Activated naive CD4-positive, alpha-beta T cell treated with anti-CD3 and anti-CD28 coated beads for 36 hours (primary cell): ENCODE measurements around the gene HDAC5. TPM values are rescaled to one million over a fixed set of nuclear protein-coding genes. Genes with fewer than 3 reads are reported as not detected.
"Not testable (repeated sequence)": the region's sequence is repeated elsewhere in the genome, so short reads cannot be mapped to it uniquely, and the experiment has no call there.

Experiments
- CTCF ChIA-PET: fragments of 350-600 bp; sonication (Branson Sonifier 250); formaldehyde crosslinking; loops from one replicate; lab custom pipeline; 2021; ENCODE audit warnings: antibody characterized with exemption; lab: Charles Lee
- DNase-seq: peaks from one replicate; pipeline ENCODE4 v3.0.0-alpha.2; 2020
- H3K27ac Mint-ChIP-seq: one replicate; pipeline ENCODE4 v1.8.0; 2021; ENCODE audit warnings: mild to moderate bottlenecking, mixed read lengths
- H3K27me3 Mint-ChIP-seq: one replicate; pipeline ENCODE4 v1.8.0; 2021; ENCODE audit warnings: low read depth, mixed read lengths
- H3K36me3 Mint-ChIP-seq: one replicate; pipeline ENCODE4 v1.8.0; 2021; ENCODE audit warnings: low read depth, mixed read lengths
- H3K4me1 Mint-ChIP-seq: one replicate; pipeline ENCODE4 v1.8.0; 2021; ENCODE audit warnings: low read depth, mixed read lengths
- H3K4me3 Mint-ChIP-seq: one replicate; pipeline ENCODE4 v1.8.0; 2021; ENCODE audit warnings: mild to moderate bottlenecking, moderate library complexity, mixed read lengths
- H3K9me3 Mint-ChIP-seq: one replicate; pipeline ENCODE4 v1.8.0; 2021; ENCODE audit warnings: mixed read lengths
- intact Hi-C: fragments of 100-400 bp; cut with micrococcal nuclease; formaldehyde crosslinking; loops from one replicate; pipeline ENCODE4 v1.15.1; 2023
- total RNA-seq, 2 experiments: library from RNA; stranded (reverse); gene quantifications; one replicate each; pipeline ENCODE4 v1.2.3, GENCODE V29; 2021

The HDAC5 gene
- total RNA-seq, 2 experiments from 2014 or later: 17.9 to 18.9 TPM

DNA sequence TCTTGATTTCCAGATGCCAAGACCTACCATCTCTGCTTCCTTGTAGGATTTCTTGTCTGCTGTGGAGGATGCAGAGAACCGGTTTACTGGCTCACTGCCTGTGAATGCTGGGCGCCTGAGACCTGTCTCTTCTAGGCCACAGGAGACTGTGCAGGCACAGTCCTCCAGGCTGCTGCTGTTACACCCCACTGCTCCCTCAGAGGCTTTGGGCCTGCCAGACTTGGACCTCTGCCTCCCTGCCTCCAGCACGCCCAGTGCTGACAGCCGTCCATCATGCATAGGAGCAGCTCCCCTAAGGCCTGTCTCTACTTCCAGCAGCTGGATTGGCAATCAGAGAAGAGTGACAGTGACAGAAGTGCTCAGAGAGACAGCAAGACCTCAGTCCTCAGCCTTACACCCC lies 24.4 kb upstream of the HDAC5 start:
- intact Hi-C loops: no loop called here
- Mint-ChIP-seq H3K27me3 (no peaks in the 10 kb centered on the region), H3K27ac (no peak overlapping the region), H3K36me3 (peaks cover 38% of the 10 kb centered on the region), H3K4me1 (no peaks in the 10 kb centered on the region), H3K4me3 (no peak overlapping the region), H3K9me3 (no peaks in the 10 kb centered on the region)
- CTCF ChIA-PET: no interaction called here
- DNase-seq: no peak

DNA sequence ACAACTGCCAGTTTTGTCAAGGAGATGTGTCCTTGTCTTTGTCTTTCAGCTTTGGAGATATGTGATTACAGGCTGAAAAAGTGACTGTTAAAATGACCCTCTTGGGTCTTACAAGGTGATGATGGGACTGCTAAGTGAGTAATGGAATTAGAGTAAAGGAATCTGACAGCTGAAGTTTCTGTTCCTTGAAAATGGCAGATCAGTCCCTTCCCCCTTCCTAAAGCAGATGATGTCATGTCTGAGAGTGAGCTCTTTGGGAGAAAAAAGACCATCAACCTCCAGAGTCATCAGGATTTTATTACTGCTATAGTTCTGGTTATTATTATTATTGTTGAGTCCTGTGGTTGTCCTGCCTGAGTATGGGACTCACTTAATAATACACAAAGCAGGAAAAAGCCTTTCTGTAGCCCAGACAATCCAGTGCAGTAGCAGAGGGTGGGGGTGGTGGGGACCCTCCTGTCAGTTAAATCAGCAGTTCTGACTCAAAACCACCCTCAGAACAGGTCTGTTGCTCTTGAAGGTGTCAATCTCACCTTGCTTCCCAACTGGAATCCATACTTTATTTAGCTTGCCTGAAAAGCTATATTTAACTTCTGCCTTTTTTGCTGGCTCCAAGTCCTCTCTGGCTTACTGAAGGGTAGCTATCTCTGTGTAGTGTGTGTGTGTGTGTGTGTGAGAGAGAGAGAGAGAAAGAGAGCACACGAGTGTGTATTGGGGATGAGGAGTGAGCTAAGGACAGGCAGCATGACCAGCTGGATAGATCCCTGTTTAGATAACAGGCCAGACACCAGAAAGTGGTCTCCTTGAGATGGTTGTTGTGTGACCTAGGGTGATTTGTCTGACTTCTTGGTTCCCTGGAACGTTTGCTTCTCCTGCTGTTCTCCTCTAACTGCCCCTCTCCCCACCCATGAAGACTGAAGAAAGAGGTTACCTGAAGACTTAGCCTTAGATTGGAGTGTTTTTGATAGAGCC lies 23.2 kb upstream of the HDAC5 start:
- CTCF ChIA-PET: interaction anchor here (0.9 kb wide), 1 partner anchor 60 kb away, joined by 3 read pairs; no protein-coding TSS in a partner anchor
- H3K27ac Mint-ChIP-seq: no peak overlapping the region
- H3K4me1 Mint-ChIP-seq: peaks cover 3% of the 10 kb centered on the region
- H3K9me3 Mint-ChIP-seq: no peaks in the 10 kb centered on the region
- no peaks in the 10 kb centered on the region for H3K27me3 Mint-ChIP-seq
- no peak overlapping the region for H3K4me3 Mint-ChIP-seq
- peaks cover 34% of the 10 kb centered on the region for H3K36me3 Mint-ChIP-seq
- intact Hi-C loops: no loop called here
- DNase-seq: no peak

- no peak overlapping the region for H3K4me3 Mint-ChIP-seq
- intact Hi-C loops: loop anchor here (5.0 kb wide), 2 partner anchors 72 to 138 kb away; partner anchors contain the start of gene UBTF
- peaks cover 32% of the 10 kb centered on the region for H3K36me3 Mint-ChIP-seq
- no peak overlapping the region for H3K27ac Mint-ChIP-seq
- CTCF ChIA-PET: interaction anchor here (0.6 kb wide), 1 partner anchor 66 kb away, joined by 3 read pairs; no protein-coding TSS in a partner anchor
- no peaks in the 10 kb centered on the region for H3K9me3 Mint-ChIP-seq
- no peaks in the 10 kb centered on the region for H3K27me3 Mint-ChIP-seq
- peaks cover 6% of the 10 kb centered on the region for H3K4me1 Mint-ChIP-seq
- no peak for DNase-seq
Observed at GRCh38 chr17:44144966-44145739, 21.7 kb upstream of the HDAC5 start.

- not testable (repeated sequence) for H3K4me3 Mint-ChIP-seq, DNase-seq, H3K4me1 Mint-ChIP-seq, H3K27ac Mint-ChIP-seq, H3K9me3 Mint-ChIP-seq, H3K27me3 Mint-ChIP-seq
- intact Hi-C loops: loop anchor here (5.0 kb wide), 2 partner anchors 73 to 137 kb away; partner anchors contain the start of gene UBTF
- CTCF ChIA-PET: interaction anchor here (0.6 to 0.7 kb wide), 3 partner anchors 74 to 202 kb away, joined by 3 to 9 read pairs (median 4); no protein-coding TSS in a partner anchor
- H3K36me3 Mint-ChIP-seq: peaks cover 26% of the 10 kb centered on the region
Observed at GRCh38 chr17:44143921-44144320, 20.5 kb upstream of the HDAC5 start.

DNA sequence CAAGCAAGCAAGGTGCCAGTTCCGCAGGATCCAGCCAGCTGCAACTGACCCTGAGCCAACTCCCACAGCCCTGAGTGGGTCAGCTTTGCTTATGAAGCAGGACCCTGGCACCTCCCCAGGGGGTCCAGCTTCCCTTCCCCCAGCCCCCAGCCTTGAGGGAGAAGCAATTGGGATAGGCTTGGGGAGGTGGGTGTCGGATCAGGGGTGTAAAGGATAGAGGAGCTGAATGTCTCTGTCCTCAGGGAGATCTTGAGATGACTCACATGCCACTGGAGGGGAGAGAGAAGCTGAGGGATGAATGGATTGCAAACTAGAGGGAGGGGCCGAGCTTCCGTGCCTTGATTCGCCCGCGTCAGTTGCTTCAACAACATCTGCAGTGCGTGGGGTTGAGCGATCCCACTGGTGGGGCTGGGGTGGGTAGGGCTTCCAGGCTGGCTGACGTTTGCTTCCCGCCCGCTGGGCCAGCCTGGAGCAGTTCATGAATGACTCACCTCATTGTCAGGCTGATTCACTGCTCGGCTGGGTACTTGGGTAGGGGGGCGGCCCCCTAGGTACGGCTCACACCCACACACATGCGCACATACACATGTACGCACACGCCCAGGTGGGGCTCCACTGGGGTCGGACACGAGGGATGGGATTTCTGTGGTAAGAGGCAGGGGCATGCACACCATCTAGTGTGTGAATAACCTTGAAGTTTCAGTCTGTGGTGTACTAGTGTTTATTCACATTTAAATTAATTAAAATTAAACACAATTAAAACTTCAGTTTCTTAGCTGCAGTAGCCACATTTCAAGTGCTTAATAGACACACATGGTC lies 14.7 kb upstream of the HDAC5 start:
- DNase-seq: peak; percentile 92
- Mint-ChIP-seq H3K9me3 (no peaks in the 10 kb centered on the region), H3K4me3 (peak overlapping the region; percentile 34), H3K27me3 (no peaks in the 10 kb centered on the region), H3K27ac (peak overlapping the region; percentile 30), H3K36me3 (peaks cover 1% of the 10 kb centered on the region), H3K4me1 (peaks cover 22% of the 10 kb centered on the region)
- intact Hi-C loops: loop anchor here (1.0 to 2.0 kb wide), 2 partner anchors 14 to 67 kb away; partner anchors contain the start of gene G6PC3
- CTCF ChIA-PET: interaction anchor here (0.7 to 1.6 kb wide), 9 partner anchors 13 to 194 kb away, joined by 3 to 7 read pairs (median 4); partner anchors contain the start of gene HDAC5

DNA sequence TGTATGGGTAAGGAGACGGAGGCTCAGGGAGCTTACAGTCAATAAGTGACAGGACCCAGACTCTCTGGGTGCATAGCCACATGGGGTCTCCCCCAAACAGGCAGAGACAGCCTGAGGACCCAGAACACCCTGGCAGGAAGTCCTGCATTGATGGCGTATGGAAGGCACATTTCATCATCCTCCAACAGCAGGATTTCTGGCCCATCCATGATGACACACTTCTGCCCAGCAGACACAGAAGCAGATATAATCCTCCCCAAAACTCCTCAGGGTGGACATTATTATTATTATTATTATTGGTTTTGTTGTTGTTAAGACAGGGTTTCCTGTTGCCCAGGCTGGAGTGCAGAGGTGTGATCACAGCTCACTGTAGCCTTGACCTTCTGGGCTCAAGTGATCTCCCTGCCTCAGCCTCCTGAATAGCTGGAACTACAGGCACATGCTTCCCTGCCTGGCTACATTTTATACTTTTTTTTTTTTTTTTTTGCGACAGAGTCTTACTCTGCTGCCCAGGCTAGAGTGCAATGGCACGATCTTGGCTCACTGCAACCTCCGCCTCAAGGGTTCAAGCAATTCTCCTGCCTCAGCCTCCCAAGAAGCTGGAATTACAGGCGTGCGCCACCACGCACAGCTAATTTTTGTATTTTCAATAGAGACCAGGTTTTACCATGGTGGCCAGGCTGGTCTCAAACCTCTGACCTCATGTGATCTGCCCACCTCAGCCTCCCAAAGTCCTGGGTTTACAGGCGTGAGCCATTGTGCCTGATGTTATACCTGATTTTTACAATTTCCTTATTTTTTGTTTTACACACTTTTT lies 11.5 kb upstream of the HDAC5 start:
- H3K4me1 Mint-ChIP-seq: peaks cover 25% of the 10 kb centered on the region
- H3K27me3 Mint-ChIP-seq: no peaks in the 10 kb centered on the region
- no peak overlapping the region for H3K27ac Mint-ChIP-seq
- CTCF ChIA-PET: interaction anchor here (0.6 to 1.5 kb wide), 2 partner anchors 16 to 19 kb away, joined by 5 to 6 read pairs; no protein-coding TSS in a partner anchor
- H3K4me3 Mint-ChIP-seq: no peak overlapping the region
- no peak for DNase-seq
- H3K9me3 Mint-ChIP-seq: no peaks in the 10 kb centered on the region
- intact Hi-C loops: no loop called here
- H3K36me3 Mint-ChIP-seq: no peaks in the 10 kb centered on the region

GRCh38 chr17:44133918-44134476 lies 10.6 kb upstream of the HDAC5 start:
- H3K4me3 Mint-ChIP-seq: no peak overlapping the region
- peaks cover 25% of the 10 kb centered on the region for H3K4me1 Mint-ChIP-seq
- DNase-seq: no peak
- no peaks in the 10 kb centered on the region for H3K9me3 Mint-ChIP-seq
- CTCF ChIA-PET: interaction anchor here (0.6 to 1.5 kb wide), 2 partner anchors 18 to 90 kb away, joined by 3 to 6 read pairs; no protein-coding TSS in a partner anchor
- H3K27me3 Mint-ChIP-seq: no peaks in the 10 kb centered on the region
- no peak overlapping the region for H3K27ac Mint-ChIP-seq
- H3K36me3 Mint-ChIP-seq: no peaks in the 10 kb centered on the region
- intact Hi-C loops: no loop called here

- Mint-ChIP-seq H3K4me3 (no peak overlapping the region), H3K27ac (no peak overlapping the region), H3K9me3 (no peaks in the 10 kb centered on the region), H3K27me3 (no peaks in the 10 kb centered on the region), H3K36me3 (no peaks in the 10 kb centered on the region), H3K4me1 (peaks cover 10% of the 10 kb centered on the region)
- DNase-seq: no peak
- intact Hi-C loops: no loop called here
- CTCF ChIA-PET: interaction anchor here (0.6 to 1.3 kb wide), 2 partner anchors 17 to 36 kb away, joined by 3 to 4 read pairs; no protein-coding TSS in a partner anchor
Observed at GRCh38 chr17:44132275-44132821, 8.9 kb upstream of the HDAC5 start.

GRCh38 chr17:44131372-44131771 lies 7.9 kb upstream of the HDAC5 start:
- H3K4me3 Mint-ChIP-seq, intact Hi-C loops, H3K27ac Mint-ChIP-seq, H3K27me3 Mint-ChIP-seq, CTCF ChIA-PET, H3K36me3 Mint-ChIP-seq, DNase-seq, H3K9me3 Mint-ChIP-seq: not testable (repeated sequence)
- peaks cover 10% of the 10 kb centered on the region for H3K4me1 Mint-ChIP-seq

- peaks cover 10% of the 10 kb centered on the region for H3K4me1 Mint-ChIP-seq
- no peak for DNase-seq
- CTCF ChIA-PET: no interaction called here
- H3K27ac Mint-ChIP-seq: no peak overlapping the region
- no peak overlapping the region for H3K4me3 Mint-ChIP-seq
- H3K27me3 Mint-ChIP-seq: no peaks in the 10 kb centered on the region
- no peaks in the 10 kb centered on the region for H3K9me3 Mint-ChIP-seq
- intact Hi-C loops: no loop called here
- no peaks in the 10 kb centered on the region for H3K36me3 Mint-ChIP-seq
Observed at GRCh38 chr17:44130693-44131349, 7.4 kb upstream of the HDAC5 start.
